Amniotic stem cell (primary cell): ENCODE results near the gene KIFC3.
"Not testable (repeated sequence)": the region's sequence is repeated elsewhere in the genome, so short reads cannot be mapped to it uniquely, and the experiment has no call there.

Source experiments
- DNase-seq: peaks from one replicate; lab custom pipeline; 2025; lab: John Stamatoyannopoulos, UW

Gene KIFC3

DNA sequence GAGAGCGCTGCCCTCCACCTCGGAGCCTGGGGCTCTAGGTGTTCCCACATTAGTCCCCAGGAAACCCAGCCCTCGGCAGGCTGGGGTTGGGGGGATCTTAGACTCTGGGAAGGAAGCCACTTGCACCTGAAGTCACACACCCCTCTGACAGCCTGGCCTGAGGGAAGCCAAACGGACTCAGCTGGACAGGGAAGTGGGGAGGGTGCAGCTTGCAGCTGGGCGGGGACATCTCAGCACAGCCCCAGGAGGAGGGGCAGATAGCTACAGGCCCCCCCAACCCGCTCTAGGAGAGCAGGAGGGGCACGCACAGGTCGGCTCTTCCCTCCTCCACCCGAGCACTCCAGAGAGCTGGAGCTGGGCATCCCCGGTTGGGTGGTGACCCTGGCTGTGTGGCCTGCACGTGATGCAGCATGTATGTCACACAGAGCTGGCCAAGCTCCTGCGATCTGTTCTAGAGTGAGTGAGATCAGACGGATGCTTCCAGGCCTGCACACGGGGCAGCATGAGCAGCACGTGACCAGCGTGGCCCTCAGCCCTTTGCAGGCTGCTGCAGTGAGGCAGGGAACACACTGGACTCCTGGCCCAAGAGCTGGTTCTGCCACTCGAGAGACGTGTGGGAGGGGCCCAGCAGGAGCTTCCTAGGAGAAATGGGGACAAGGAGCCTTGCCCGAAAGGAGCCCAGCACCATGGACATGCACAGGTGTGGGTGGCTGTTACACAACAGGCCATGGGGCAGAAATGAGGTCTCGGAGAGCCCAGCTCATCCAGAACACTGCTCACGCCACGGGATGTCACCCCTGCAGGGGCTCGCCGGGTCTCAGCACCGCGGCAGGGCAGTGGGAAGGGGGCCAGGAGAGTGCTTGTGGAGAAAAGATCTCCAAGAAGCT, 15.4 kb downstream of the KIFC3 start:
- no peak for DNase-seq

DNA sequence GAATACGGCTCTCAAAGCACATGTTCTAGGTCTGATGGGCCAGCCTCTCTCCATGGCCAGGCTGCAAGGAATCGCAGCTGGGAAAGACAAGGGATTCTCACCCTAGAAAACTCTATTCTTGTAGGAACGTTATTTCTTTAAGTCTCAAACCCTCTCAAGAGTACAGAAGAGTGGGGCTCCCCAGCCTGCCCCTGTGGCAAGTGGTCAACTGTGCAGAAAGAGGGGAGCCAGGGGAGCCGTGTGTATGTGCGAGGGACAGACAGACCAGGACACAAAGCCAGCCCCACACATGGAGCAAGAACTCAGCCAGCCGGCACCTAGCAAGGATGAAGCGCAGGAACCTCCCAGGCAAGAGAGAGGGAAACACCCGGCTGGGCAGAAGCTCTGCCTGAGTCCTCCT, 16.4 kb downstream of the KIFC3 start:
- no peak for DNase-seq

DNA sequence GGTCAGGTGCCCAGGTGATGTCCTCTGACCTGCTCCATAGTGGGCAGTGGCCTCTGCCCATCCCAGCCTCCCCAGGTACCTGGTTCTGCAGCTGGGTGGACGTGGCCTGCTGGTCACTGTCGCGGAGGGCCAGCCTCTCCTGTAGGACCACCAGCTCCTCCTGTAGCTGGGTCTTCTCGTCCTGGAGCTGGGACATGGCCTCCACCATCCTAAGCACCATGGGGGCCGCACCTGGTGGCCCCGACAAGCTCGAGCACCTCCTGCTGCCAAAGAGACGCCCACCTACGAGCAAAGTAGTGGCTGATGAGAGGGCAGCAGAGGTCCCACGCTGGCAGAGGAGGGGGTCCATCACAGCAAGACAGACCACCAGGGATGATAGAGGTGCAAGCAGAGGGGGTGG, 16.9 kb downstream of the KIFC3 start:
- no peak for DNase-seq

DNA sequence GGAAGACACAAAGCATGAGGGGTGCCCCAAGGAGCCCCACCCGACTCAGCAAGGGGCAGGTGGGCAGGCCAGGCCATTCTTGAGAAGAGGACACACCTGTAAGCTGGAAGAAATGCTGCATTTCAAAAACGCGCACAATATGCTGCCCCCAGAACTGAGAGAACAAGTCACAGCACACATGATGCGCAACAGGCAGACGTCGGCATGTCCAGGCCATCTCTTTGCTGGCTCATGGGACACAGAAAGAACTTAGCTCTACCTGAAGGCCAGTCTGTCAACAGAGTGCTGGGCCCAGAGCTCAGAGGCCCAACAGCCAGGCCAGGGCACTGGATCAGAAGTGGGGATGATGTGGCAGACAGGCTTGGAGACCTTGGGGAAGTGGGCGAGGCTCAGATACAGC, 18.0 kb downstream of the KIFC3 start:
- DNase-seq: no peak

DNA sequence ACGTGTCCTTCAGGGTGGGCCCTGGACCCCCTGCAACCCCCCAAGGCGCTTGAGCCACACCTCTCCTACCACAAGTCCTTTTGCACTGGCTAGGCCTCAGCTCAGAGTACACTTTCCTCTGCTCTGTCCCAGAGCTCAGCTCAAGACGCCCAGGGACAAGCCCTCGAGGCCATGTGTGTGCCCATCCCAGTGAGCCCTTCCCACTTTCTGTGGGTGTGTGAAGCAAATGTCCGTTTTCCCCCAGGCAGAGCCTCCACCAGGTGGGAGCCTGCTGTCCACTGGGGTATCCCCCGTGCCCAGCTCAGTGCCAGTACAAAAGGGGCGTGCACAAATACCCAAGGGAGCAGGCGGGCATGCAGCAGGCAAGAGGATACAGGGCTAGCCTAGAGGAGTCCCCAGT, 18.4 kb downstream of the KIFC3 start:
- DNase-seq: no peak

DNA sequence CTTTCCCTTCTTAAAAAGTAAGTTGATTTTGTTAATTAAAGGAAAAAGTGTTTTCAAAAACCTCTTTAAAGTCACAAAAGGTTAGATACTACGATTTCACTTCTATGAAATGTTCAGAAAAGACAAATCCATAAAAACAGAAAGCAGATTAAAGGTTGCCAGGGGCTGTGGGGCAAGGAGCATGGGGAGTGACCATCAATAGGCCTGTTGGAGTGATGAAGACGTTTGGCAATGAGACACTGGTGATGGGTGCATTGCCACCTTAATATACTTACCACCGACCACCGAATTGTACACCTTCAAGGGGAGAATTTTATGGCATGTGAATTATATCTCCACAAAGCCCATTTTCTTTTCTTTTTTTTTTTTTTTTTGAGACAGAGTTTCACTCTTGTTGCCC, 19.2 kb downstream of the KIFC3 start:
- no peak for DNase-seq

DNA sequence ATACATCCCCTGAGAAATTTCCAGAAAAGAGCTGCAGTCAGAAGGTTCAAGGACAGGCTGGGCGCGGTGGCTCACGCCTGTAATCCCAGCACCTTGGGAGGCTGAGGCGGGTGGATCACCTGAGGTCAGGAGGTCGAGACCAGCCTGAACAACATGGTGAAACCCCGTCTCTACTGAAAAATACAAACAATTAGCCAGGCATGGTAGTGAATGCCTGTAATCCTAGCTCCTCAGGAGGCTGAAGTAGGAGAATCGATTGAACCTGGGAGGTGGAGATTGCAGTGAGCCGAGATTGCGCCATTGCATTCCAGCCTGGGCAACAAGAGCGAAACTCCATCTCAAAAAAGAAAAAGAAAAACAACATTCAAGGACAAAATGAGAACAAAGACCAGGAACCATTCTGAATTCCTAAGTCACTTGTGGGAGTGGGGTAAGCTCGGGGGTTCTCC, 19.7 kb downstream of the KIFC3 start:
- DNase-seq: not testable (repeated sequence)

DNA sequence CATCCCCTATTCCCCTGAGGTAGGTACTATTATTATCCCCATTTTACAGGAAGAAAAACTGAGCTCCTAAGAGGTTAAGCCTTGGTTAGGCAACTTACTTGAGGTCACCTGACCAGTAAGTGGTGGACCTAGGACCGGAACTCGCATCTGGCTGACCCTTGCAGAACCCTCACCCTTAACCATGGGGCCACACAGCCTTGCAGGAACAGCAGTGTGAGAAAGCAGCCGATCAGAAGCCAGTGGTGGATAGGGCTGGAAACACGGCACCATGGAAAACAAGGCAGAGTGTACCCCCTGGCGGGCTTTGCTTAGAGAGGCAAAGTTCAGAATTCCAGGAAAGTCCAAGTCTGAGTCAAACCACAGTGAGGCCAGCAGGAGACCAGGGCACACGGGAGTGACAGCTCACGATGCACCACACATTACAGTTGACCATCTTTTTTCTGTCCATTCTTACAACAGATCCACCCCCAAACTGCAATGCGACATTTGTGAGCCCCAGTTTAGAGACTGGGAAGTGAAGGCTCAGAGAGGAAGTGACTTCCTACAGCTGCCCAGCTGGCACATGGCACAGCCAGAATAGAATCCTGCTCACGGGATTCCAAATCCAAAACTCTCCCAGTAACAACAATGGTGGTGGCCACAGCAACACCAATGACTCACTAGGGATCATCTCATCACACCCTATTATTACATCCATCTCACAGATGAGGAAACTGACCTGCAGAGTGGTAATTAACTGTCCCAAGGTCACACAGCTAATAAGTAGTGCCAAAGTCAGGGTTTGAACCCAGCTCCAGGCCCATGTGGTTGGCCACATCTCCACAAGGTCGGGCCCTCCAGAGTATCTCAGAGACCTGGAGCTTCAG, 20.3 kb downstream of the KIFC3 start:
- no peak for DNase-seq

DNA sequence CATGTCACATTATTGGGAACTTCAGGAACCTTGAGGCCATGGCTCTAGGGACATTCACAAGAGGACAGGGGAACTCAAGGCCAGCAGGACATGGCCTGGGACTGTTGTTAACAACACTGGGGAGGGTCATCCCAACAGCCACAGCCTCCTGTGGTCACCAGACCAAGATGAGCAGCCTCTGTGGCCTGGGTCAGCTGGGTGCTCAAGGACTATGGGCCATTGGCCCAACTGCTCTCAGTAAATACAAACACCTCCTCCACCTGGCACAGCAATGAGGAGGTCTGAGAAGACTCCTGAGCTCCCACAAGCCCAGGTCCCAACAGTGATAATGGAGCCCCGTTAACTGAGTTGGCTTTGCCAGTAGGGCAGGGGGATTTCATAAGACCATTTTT, 20.9 kb downstream of the KIFC3 start:
- DNase-seq: no peak

DNA sequence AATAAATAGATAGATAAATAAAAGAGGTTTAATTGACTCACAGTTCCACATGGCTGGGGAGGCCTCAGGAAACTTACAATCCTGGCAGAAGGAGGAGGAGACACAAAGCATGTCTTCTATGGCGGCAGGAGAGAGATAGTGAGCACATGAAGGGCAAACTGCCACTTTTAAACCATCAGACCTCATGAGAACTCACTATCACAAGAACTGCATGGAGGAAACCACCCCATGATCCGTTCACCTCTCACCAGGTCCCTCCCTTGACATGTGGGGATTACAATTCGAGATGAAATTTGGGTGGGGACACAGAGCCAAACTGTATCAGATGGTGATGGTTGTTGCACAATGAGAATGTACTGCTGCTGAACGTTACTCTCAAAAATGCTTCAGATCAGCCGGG, 22.5 kb downstream of the KIFC3 start:
- not testable (repeated sequence) for DNase-seq

DNA sequence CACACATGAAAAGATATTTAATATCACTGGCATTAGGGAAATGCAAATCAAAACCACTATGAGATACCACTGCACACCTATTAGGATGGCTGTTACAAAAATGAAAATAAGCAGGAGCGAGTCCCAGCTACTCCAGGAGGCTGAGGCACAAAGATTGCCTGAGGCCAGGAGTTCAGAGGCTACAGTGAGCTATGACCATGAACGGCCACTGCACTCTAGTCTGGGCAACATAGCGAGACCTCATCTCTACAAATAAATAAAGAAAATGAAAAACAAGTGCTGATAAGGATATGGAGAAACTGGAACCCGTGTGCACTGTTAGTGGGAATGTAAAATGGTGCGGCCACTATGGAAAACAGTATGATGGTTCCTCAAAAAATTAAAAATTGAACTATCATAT, 23.6 kb downstream of the KIFC3 start:
- no peak for DNase-seq

DNA sequence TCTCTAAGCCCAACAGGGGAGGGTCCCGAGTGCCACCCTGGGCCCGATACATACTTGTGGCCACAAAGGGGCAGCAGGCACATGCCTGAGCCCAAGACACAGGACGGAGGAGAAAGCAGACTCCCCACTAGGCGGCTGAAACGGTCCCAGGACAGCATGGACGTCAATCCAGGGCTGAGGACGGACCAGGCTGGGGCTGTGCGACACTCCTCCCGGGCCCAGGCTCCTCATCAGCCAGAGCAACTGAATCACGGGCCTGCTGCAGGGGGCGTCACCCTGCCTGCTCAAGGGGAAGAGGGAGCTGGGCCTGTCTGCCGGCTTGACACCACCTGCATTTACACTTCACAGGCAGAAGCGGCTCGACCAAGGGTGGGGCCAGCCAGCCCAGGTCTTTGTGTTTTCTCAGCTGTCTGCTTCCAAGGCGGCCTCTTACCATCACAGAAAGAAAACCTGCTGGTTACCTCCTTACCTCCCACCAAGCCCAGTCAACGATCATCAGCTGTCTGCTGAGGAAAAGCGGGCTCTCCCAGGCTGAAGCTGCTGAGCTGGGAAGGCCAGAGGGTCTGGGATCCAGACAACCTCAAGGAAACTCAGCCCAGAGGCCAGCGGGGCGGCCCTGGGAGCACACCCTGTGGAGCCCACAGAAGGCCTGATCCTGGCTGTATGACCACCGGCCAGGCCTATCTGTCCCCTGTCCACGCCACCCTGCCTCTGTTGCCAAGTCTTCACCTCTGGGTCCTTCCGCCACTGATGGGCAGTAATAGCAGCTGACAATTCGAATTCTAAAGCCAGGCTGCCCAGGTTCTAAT, 26.4 kb downstream of the KIFC3 start:
- DNase-seq: no peak

DNA sequence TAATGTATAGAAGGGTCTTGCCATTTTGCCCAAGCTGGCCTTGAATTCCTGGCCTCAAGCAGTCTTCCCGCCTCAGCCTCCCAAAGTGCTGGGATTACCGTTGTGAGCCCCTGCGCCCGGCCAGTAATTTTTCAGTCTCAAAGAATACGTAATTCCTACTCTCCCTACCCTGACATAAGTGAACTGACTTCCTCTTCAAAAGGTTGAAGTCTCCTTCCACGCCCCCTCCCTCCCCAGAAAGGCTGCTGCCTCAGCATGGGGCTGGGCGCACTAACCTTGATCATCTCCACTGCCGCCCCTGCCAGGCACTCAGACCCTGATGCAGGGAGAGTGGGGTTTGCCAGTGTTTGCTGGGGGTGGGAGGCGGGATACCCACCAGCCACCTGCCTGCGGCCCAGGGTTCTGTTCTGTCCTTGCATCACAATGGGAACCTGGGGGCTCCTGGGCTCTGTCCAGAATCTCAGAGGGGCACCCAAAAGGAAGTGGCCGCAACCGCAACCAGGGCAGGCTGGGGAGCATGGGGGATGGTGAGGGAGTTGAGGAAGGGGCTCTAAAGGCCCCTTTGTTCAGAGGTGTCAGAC, 27.5 kb downstream of the KIFC3 start:
- no peak for DNase-seq

DNA sequence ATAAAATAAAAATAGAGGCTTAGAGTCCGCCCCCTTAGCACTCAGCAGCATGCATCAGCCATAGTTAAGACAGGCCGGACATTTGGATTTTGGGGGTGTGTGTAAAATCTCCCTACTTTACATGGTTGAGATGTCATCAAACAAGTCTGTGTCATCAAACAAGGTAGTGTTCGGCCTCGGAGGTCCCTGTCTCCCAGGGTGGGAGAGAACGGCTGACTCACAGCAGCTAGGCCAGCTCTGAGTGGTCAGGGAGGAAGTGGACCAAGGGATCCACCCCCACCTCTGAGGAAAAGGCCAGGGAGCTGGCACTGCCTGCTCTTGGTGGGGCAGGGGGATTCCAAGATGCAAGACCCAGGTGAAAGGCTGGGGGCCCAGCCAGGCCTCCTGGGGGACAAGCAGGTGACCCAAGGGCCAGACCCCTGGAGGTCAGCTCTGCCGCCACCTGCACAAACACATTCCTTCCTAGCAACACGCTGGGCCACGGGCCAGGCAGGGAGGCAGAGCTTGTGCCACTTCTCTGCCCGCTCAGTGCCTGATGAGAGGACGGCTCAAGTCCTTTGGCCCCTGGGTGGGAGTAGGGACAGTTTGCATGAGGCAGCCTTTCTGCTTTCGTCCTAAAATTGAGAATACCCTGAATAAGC, 28.5 kb downstream of the KIFC3 start:
- DNase-seq: no peak

DNA sequence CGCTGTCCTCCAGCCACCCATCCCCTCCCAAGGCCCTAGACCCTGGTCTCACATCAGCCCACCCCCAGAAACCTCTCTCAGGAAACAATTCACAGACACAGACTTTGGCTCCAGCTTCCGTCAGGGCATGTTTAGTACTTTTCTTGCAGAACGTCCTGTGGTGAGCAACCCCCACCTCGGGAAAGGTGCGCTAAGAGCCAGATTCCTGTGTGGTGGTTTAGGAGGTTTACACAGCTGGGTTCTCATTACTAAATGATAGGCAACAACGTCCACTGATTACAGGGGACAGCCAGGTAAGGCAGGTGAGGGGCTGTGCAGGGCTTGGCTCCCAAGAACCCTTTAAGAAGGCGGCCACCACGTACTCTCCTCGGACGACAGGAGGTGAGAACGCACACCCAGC, 29.3 kb downstream of the KIFC3 start:
- no peak for DNase-seq

DNA sequence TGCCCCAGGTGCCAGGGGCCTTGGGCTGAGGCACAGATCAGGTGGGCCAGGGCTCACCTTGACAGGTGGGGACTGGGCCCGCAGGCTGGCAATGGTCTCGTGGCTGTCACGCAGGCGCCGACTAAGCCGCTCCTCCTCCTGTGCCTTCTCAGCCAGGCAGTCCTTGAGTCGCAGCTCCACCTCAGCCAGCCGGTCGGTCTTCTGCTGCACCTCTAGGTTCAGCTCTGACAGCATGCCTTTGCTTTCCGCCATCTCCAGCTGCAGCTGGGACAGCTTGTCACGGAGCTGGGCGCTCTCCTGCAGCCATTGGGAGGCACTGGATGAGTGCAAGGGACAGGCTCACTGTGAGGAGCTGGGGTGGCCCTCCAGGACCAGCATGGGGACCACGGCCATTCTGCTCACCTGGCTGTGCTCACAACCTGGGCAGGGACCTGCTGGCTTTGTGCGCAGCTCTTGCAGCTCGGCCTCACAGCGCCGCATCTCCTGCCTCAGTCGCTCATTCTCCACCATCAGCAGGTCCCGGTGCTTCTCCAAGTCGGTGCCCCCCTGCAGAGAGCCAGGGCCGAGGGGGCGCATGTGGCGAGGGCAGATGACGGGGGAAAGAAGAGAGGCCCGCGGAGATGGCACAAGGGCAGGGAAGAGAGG, 31.0 kb downstream of the KIFC3 start:
- no peak for DNase-seq

DNA sequence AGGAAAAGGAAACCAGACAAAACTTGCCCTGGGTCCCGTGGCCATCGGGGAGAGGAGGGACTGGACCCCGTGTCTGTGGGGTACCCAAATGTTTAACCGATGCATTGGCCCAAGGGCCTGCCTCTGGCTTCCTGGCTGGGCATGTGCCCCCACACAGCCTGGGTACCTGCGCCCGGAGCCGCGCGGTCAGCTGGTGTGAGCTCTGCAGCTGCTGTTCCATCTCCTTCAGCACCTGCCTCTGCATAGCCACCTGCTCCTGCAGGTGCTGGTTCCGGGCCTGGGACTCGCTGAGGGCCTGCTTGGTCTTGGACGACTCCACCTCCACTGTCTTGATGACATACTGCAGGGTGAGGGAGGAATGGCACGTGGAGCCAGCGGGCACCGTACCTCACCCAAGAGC, 31.9 kb downstream of the KIFC3 start:
- DNase-seq: no peak

DNA sequence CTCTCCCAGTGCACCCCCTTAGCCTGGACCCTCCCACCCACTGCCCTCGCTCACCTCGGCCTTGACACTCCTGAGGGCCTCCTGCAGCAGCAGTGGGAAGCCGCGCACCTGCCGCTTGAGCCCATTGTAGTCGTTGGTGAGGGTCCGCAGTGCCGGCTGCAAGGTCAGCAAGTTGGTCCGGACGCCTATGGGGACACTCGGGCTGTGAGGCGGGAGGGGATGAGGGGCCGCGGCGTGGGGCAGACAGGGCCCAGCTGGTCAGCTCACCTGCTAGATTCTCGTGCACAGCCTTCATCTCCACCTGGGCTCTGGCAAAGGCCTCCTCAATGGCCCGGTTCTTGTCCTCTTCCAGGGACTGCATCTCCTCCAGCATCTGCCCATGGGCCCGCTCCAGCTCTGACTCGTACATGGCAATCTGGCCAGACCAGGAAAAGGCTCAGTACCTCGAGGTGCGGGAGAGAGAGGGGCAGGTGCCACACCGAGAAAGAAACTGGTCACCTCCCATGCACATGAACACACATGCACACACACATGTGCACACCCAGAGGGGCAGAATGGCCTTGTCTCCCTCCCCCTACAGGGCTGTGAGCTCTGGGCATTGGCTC, 32.6 kb downstream of the KIFC3 start:
- DNase-seq: no peak

DNA sequence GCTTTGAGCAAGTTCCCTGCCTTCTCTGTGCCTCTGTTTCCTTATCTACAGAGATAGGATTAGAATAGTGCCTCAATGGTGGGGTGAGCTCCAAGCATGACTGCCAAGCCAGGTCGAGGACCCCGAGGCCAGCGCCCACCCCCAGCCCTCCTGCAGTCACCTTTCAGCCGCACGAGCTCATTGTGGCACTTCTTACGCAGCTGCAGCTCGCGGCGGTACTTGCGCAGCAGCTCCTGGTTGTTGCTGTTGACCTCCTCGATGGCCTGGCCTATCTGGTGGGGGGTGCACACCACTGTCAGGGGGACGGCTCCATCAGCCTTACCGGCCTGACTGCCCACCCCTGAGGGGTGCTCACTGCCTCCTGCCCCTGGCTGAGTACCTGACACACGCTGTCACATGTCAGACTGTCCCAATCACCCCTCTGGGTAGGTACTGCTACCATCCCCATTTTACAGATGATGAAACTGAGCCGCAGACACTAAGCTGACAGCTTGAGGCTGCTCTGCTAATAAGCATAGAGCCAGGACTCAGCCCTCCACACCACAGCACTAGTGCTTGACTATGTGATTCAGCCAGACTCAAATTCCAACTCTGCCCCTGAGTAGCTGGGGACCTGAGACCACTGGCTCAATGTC, 35.5 kb downstream of the KIFC3 start:
- DNase-seq: no peak

DNA sequence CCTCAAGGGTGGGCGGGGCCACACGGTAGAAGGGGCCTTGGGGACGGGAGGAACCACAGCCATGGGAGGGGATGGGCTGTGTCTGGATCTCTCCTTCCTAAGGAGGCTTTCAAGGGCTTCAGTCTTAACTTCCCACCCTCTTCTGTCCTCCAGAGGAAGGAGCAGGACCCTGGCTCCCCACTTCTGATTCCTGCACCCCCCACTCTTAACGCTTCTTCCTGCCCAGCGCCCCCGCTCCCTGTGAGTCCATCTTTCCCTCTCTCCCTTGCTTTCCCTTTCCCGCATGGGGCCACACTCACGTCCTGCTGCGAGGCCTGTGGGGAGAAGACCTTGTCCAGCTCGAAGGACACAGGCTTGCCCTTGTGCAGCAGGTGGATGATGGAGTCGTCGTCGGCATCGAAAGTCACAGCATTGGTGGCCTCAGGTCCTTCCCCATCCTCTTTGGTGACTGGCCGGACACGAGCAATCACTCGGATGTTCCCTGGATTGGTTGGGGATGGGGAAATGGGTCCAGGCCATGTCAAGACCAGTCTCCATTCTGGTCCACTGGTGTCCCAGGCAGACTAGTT, 37.0 kb downstream of the KIFC3 start:
- DNase-seq: no peak
